Prostate gland (tissue), 2 donors: ENCODE results near the gene TMEM123. TPM values are rescaled to one million over a fixed set of nuclear protein-coding genes. Genes with fewer than 3 reads are reported as not detected.

Experiments used
- DNase-seq: peaks from one replicate; pipeline ENCODE4 v3.0.0-alpha.2; 2019; ENCODE audit warnings: low spot score
- H3K27ac ChIP-seq, 2 donors: fragments of 200-600 bp; sonication (generic); 2 replicates each; pipeline ENCODE4 v1.5.1; 2017 to 2019
- H3K27me3 ChIP-seq: fragments of 200-600 bp; sonication (generic); replicated peaks from 2 replicates; pipeline ENCODE4 v1.5.1; 2019; ENCODE audit not compliant: insufficient read depth
- H3K36me3 ChIP-seq, 2 donors: fragments of 200-600 bp; sonication (generic); 1 replicate in 1 of 2; 2 replicates in 1 of 2; pipeline versions ENCODE4 v1.5.1 to v1.8.1; 2017 to 2019
- H3K4me1 ChIP-seq: fragments of 200-600 bp; sonication (generic); replicated peaks from 2 replicates; pipeline ENCODE4 v1.5.1; 2019
- H3K4me3 ChIP-seq, 2 donors: fragments of 200-600 bp; sonication (generic); 2 replicates each; pipeline ENCODE4 v1.5.1; 2017 to 2019
- H3K9me3 ChIP-seq: fragments of 200-600 bp; sonication (generic); 2 replicates; pipeline ENCODE4 v1.5.1; 2017
- POLR2A ChIP-seq: fragments of 450-650 bp; IDR thresholded peaks from one replicate; pipeline ENCODE4 v1.6.1; 2016; ENCODE audit warnings: antibody characterized with exemption, mild to moderate bottlenecking
- POLR2AphosphoS5 ChIP-seq: sonication (generic); formaldehyde crosslinking; IDR thresholded peaks from one replicate; pipeline ENCODE4 v1.6.1; 2017; ENCODE audit warnings: antibody characterized with exemption
- WGBS: methylation state at CpG from one replicate; pipeline ENCODE4 v1.1.5; 2018; 5-methylcytosine and 5-hydroxymethylcytosine counted together
- intact Hi-C: fragments of 100-400 bp; cut with DNase I; formaldehyde crosslinking; loops from one replicate; pipeline ENCODE4 v1.14.2; 2022
- total RNA-seq, 2 donors: library from RNA; depleted of rRNA; stranded (reverse); fragments of >200 nt; gene quantifications; one replicate each; pipeline ENCODE4 v1.1.0, GENCODE V29; 2016
- TF ChIP-seq, protein P1 (sequence below), 4 experiments: fragments of 200-600 bp in 2 of 4; fragments of 450-650 bp in 2 of 4; sonication (generic) in 2 of 4; IDR thresholded peaks; 1 replicate in 3 of 4; 2 replicates in 1 of 4; pipeline ENCODE4 v1.5.1; 2016 to 2019; ENCODE audit warnings: antibody characterized with exemption in 4 of 4, mild to moderate bottlenecking in 2 of 4, moderate library complexity in 2 of 4

Gene TMEM123
- total RNA-seq, 2 donors from 2014 or later = 205 to 227 TPM

DNA sequence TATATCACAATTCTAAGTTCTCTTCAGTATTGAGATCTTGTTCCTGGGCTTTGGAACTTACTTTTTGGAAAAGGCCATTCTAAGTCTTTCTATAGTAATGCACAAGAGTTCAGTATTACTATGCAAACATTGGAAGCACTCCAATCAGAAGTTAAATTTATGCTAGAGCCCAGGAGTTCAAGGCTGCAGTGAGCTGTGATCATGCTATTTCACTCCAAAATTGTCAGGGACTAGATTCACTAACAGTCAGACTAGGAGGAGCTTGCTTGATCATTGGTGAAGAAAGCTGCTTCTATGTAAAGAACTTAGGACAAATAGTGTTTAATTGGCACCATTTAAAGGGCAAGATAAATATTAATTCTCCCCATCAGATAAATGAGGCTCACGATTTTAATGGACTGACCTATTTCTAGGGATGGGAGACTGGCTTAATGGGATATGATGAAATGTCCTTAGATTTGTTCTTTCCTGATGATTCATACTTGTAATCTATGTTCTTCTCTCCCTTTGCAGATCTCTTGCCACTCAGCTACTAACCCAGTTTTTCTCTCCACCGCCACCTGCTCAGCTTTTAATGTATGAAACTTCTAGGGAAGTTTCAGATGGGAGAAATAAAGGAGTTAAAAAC is 32.6 kb upstream of the TMEM123 start:
- H3K36me3 ChIP-seq = no peaks in the 10 kb centered on the region
- no peak for DNase-seq
- 53% methylated on average over 2 of the region's 2 CpGs for WGBS
- H3K27me3 ChIP-seq = no peaks in the 10 kb centered on the region
- H3K4me1 ChIP-seq = no peaks in the 10 kb centered on the region
- H3K4me3 ChIP-seq = no peak overlapping the region
- TF ChIP-seq, protein P1, sequence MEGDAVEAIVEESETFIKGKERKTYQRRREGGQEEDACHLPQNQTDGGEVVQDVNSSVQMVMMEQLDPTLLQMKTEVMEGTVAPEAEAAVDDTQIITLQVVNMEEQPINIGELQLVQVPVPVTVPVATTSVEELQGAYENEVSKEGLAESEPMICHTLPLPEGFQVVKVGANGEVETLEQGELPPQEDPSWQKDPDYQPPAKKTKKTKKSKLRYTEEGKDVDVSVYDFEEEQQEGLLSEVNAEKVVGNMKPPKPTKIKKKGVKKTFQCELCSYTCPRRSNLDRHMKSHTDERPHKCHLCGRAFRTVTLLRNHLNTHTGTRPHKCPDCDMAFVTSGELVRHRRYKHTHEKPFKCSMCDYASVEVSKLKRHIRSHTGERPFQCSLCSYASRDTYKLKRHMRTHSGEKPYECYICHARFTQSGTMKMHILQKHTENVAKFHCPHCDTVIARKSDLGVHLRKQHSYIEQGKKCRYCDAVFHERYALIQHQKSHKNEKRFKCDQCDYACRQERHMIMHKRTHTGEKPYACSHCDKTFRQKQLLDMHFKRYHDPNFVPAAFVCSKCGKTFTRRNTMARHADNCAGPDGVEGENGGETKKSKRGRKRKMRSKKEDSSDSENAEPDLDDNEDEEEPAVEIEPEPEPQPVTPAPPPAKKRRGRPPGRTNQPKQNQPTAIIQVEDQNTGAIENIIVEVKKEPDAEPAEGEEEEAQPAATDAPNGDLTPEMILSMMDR (IDR thresholded peaks at IDR 0.05) = no peak
- TF ChIP-seq POLR2AphosphoS5 (peak; percentile 21), POLR2A (no peak)
- H3K9me3 ChIP-seq = no peaks in the 10 kb centered on the region
- no peak overlapping the region for H3K27ac ChIP-seq
- intact Hi-C loops = no loop called here

DNA sequence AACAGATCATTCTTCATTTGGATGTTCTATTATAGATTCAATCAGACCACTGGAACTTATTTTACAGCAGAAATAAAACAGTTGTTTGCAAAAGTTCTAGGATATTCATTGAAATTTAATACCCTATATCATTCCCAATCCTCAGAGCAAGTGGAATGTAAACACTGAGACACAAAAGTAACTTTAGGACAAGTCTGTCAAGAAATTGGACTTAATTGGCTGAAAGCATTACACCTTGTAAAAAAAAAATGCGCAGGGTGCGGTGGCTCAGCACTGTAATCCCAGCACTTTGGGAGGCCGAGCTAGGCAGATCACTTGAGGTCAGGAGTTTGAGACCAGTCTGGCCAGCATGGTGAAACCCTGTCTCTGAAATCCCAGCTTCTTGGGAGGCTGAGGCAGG is 29.9 kb upstream of the TMEM123 start:
- no peak overlapping the region for H3K4me3 ChIP-seq
- no peaks in the 10 kb centered on the region for H3K27me3 ChIP-seq
- H3K4me1 ChIP-seq = no peaks in the 10 kb centered on the region
- no peak for TF ChIP-seq POLR2A
- TF ChIP-seq POLR2AphosphoS5 = no peak
- TF ChIP-seq, protein P1 (IDR thresholded peaks at IDR 0.05) = no peak
- WGBS = 21% methylated on average over 3 of the region's 3 CpGs
- H3K27ac ChIP-seq = no peak overlapping the region
- intact Hi-C loops = no loop called here
- no peak for DNase-seq
- H3K9me3 ChIP-seq = no peaks in the 10 kb centered on the region
- H3K36me3 ChIP-seq = no peaks in the 10 kb centered on the region

DNA sequence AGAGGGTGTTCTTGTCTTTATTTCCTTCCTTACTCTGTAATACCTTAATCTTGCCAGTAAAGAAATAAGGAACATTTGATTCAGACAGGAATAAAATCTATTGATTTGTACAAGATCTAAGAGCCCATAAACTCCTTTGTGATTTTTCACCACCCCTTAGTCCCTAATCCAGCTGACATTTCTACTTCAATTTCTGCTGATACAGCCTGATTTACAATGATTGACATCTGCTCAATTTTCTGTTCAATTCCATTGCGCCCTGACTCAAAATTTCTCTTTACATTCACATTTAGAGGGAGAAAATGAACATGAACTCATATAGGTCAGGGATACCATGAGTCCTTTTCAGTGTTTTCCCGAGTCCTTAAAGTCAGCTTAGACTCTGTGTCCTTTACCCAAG is 27.2 kb upstream of the TMEM123 start:
- intact Hi-C loops = no loop called here
- DNase-seq = no peak
- no peak overlapping the region for H3K4me3 ChIP-seq
- H3K4me1 ChIP-seq = no peaks in the 10 kb centered on the region
- 92% methylated on average over 2 of the region's 2 CpGs for WGBS
- no peak overlapping the region for H3K27ac ChIP-seq
- no peaks in the 10 kb centered on the region for H3K9me3 ChIP-seq
- TF ChIP-seq POLR2AphosphoS5 (no peak), POLR2A (no peak)
- TF ChIP-seq, protein P1 (IDR thresholded peaks at IDR 0.05) = no peak
- H3K27me3 ChIP-seq = no peaks in the 10 kb centered on the region
- no peaks in the 10 kb centered on the region for H3K36me3 ChIP-seq

DNA sequence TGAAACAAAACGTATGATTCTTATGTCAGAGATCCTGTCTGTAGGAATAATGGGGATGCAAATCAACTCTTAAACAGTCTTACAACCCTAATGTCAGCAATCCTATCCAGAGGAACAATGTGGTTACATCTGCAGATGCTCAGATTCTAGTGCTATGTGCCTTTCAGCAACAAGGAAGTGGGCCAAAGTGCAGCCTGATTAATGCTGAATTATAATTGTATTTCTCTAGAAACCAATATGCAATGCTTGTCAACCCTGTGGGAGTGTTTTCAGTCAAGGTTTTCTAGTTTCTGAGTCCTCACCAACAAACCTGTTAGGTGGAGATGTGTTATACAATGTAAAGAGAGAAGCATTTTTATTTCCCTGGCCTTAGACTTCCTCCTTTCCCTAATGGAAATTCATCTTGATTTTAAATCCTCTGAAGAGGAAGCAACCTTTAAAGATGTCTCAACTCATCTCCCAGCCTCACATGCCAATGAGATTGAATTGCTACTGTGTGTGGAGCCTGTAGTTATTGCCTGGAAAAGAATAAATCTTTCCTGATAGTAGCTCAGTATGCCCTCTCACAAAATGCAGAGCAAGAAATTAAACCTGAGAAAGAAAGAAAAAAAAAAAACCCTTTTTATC is 26.2 kb upstream of the TMEM123 start:
- Histone ChIP-seq H3K36me3 (no peaks in the 10 kb centered on the region), H3K27me3 (no peaks in the 10 kb centered on the region), H3K27ac (no peak overlapping the region), H3K4me3 (no peak overlapping the region), H3K4me1 (no peaks in the 10 kb centered on the region), H3K9me3 (no peaks in the 10 kb centered on the region)
- intact Hi-C loops = no loop called here
- TF ChIP-seq, protein P1 (IDR thresholded peaks at IDR 0.05) = no peak
- TF ChIP-seq POLR2A = no peak
- no peak for TF ChIP-seq POLR2AphosphoS5
- WGBS = 84% methylated on average over 1 of the region's 1 CpG
- DNase-seq = no peak

DNA sequence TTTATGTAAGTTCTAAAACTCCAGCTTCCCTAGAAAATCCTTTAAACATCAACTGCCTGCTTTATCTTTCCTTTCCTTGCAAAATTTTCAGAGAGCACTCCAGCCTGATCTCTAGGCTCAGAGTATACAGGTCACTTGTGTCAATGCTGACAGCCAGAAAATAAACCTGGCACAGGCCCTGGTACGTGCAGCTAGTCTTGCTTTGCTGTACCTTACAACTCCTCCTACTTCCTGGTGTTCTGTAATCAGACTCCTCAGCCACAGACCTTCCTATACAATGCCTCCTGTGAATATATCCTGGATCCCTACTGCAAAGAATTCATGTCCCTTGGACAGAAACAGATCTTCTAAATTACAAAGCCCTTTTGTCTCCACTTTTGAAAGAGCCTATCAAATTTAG is 24.2 kb upstream of the TMEM123 start:
- Histone ChIP-seq H3K36me3 (no peaks in the 10 kb centered on the region), H3K4me3 (no peak overlapping the region), H3K9me3 (no peaks in the 10 kb centered on the region), H3K27me3 (no peaks in the 10 kb centered on the region), H3K27ac (peak overlapping the region; percentile 36 to 58), H3K4me1 (no peaks in the 10 kb centered on the region)
- TF ChIP-seq POLR2AphosphoS5 = peak; percentile 51
- TF ChIP-seq, protein P1 (IDR thresholded peaks at IDR 0.05) = no peak
- 24% methylated on average over 1 of the region's 1 CpG for WGBS
- peak; percentile 61 for DNase-seq
- intact Hi-C loops = no loop called here
